ENCODE data around the gene CDH4.

The CDH4 gene

GRCh38 chr20:61303217-61303616 is 51.2 kb downstream of the CDH4 start:
- no peak for DNase-seq

DNA sequence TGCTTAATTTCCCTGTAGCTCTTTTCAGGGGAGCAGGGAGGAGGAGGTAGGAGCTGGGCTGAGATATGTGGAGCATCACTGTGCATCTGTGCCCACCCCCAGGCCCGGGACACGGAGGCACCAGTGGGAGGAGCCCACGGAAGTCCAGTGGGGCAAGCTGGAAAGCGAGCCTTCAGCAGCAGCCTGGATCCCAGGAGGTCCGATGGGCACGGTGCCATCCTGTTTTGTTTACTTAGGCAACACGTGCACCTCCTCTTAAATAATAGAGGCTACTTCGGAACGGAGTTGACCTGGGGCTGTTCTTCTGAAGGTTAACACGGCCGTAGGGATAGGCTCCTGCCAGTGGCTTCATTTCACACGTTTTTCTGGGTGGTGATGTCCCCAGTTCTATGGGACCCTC is 51.6 kb downstream of the CDH4 start:
- no peak for DNase-seq

GRCh38 chr20:61304750-61305149 is 52.7 kb downstream of the CDH4 start:
- no peak for DNase-seq

DNA sequence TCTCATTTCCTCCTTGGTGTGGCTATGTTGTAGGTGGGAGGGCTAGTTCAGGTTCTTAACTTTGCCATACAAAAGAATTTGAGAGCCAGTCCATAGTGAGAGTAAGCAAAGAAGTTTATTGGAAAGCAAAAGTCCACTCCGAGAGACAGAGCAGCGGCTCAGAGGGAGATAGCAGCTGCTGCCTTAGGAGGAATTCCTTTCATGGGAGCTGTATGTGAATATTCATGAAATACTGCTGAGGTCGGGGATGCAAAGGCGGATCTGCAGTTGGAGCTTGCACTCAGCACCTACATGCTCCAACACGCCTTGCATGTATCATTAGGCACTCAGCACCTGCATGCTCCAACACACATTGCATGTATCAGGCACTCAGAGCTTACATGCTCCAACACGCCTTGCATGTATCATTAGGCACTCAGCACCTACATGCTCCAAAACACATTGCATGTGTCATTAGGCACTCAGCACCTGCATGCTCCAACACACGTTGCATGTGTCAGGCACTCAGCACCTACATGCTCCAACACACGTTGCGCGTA is 54.9 kb downstream of the CDH4 start:
- DNase-seq = no peak

DNA sequence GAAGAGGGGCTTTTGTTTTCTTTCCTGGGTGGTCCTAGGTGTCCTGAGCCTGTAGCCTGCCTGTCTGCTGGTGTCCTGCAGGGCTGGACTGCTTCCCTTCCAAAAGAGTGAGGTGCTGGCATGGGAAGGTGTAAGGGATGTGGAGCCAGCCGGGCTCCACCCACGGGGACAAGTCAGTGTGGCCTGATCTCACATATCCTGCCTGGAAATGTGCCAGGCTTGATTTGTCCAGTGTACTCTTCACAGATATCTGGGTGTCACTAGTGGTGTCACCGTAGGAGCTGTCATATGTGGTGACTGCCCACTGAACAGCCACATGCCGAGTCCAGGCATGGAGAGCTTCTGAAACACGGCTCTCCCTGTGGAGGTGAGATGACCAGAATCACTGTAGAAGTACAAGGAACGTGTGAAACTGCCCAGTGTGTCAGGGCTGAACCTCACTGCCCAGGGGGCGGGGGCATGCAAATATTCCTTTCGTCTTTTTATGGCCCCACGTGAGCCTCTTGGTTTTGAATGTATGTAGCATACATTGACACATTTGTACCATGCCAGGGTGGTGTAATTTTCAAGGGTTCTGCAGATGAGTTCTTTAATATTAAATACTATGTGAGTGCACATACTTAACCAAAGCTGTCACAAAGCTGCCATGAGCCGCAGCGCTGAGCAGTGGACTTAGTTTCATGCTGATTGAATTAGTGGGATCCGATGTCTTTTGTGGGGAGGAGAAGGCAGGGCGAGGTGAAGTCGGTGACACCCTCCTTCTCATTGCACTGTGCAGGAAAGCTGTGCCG is 55.8 kb downstream of the CDH4 start:
- no peak for DNase-seq

DNA sequence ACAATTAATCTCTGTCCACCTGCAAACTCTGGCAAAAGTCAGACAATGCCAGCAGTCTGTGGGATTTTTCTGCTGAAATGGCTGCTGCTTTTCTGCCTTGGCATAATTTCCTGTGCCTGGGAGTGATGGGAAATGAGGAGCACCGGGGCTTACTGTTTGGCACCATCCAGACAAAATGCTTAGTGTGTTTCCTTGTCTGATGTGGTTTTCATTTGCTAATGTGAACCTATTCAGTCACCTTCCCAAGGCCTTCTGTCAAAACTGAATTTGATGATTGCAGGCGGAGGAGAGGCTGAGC is 56.4 kb downstream of the CDH4 start:
- no peak for DNase-seq

GRCh38 chr20:61310954-61311353 is 58.9 kb downstream of the CDH4 start:
- DNase-seq = no peak

GRCh38 chr20:61311656-61312387 is 59.8 kb downstream of the CDH4 start:
- DNase-seq = no peak

GRCh38 chr20:61312925-61313324 is 60.9 kb downstream of the CDH4 start:
- no peak for DNase-seq

DNA sequence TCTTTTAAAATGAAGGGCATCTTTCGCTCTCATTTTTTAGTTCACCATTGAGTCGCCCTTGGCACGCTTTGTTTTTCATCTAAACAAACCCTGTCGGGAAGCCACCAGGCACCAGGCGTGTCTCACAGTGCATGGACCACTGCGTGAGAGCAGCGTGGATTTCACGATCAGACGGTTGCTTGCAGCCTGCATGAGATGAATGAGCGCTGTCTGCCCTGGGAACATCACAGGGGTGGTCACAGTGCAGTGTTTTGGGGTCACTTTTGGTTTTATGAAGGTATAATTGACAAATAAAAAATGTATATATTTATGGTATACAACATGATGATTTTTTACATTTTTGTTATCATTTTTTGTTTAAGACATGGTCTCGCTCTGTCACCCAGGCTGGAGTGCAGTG is 61.3 kb downstream of the CDH4 start:
- no peak for DNase-seq

GRCh38 chr20:61314326-61315010 is 62.4 kb downstream of the CDH4 start:
- no peak for DNase-seq

GRCh38 chr20:61315319-61315718 is 63.3 kb downstream of the CDH4 start:
- DNase-seq = no peak

- no peak for DNase-seq
These were observed 64.3 kb downstream of the CDH4 start for GRCh38 chr20:61316346-61316745.

- no peak for DNase-seq
These were observed 66.0 kb downstream of the CDH4 start for GRCh38 chr20:61317966-61318530.

- no peak for DNase-seq
These were observed 68.8 kb downstream of the CDH4 start for GRCh38 chr20:61320691-61321425.

- DNase-seq = no peak
These were observed 69.4 kb downstream of the CDH4 start for GRCh38 chr20:61321481-61321880.

DNA sequence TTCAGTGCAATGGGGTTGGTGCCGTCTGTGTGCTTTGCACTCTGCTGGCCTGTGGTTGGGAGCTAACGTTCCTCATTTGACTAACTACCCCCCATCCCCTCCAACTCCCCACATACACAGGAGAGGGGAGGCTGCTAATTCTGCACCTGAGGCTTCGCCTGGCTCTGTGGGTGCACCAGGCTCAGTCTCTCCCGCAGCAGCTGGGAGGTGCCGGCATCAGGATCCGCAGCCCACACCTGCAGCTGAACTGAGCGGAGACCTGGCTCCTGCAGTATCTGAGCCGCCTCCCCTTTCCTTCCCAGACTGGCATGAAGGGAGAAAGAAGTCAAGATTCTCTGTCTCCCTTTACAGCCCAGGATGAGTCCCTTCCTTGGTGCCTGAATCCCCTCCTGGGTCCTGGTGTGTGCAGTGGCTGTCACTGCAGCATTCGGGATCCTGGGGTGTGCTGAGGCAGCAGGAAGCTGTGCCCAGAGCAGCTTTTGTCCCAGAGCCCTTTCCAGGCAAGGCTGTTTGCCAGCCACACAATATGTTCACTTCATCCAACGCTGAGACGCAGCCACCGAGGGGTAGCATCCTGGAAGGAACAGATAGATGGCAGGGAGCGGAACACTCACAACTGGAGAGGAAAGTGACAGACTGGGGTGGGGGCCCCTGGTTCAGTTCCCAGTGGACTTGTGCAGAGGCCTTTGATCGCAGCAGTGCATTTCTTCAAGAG is 70.2 kb downstream of the CDH4 start:
- DNase-seq = no peak

DNA sequence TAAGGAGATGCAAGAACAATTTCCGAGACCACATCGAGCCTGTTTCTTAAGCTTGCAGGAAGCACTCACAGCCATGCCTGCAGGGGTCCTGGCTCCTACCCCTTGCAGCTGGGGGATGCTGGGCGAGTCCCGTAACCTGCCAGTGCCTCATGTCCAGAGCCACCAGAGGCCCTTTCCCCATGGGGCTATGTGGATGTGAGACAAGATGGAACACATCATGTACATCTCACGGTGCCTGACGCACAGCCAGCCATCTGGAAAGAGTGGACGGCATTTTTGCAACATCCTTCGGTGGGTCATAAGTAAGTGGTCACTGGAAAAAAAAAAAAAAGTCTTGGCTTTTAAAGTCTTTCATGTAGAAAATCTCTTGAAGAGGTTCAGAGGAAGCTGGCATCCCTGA is 72.8 kb downstream of the CDH4 start:
- no peak for DNase-seq

- no peak for DNase-seq
These were observed 73.7 kb downstream of the CDH4 start for GRCh38 chr20:61325718-61326117.

- DNase-seq = no peak
These were observed 77.0 kb downstream of the CDH4 start for GRCh38 chr20:61328911-61329558.

GRCh38 chr20:61330441-61330840 is 78.4 kb downstream of the CDH4 start:
- DNase-seq = no peak

DNA sequence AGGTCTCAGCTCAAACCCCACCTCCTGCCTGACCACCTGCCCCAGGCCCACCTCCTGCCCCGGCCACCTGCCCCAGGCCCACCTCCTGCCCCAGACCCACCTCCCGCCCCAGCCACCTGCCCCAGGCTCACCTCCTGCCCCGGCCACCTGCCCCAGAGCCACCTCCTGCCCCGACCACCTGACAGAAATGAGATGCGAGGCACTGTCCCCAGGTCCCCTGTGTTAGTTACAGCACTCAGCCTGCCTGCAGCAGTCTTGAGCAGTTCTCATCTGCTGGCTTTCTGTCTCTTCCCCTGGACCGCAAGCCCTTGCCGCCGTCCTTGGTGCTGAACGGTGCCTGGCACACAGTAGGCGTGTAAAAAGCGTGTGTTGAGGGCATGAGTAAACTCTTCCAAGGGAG is 79.5 kb downstream of the CDH4 start:
- peak; percentile 15 for DNase-seq
